Hippocampal formation (tissue), 2 donors: ENCODE results near the gene FAM131C.
A peak's percentile ranks its signal among the peaks of the same experiment; 100 is the strongest.
"Not testable (repeated sequence)": the region's sequence is repeated elsewhere in the genome, so short reads cannot be mapped to it uniquely, and the experiment has no call there.

ENCODE experiments used
- DNase-seq, 2 donors: peaks; one replicate each; lab custom pipeline; 2025; lab: John Stamatoyannopoulos, UW

Gene FAM131C

GRCh38 chr1:16058394-16059120 lies 14.9 kb downstream of the FAM131C start:
- DNase-seq, result not testable (repeated sequence)

DNA sequence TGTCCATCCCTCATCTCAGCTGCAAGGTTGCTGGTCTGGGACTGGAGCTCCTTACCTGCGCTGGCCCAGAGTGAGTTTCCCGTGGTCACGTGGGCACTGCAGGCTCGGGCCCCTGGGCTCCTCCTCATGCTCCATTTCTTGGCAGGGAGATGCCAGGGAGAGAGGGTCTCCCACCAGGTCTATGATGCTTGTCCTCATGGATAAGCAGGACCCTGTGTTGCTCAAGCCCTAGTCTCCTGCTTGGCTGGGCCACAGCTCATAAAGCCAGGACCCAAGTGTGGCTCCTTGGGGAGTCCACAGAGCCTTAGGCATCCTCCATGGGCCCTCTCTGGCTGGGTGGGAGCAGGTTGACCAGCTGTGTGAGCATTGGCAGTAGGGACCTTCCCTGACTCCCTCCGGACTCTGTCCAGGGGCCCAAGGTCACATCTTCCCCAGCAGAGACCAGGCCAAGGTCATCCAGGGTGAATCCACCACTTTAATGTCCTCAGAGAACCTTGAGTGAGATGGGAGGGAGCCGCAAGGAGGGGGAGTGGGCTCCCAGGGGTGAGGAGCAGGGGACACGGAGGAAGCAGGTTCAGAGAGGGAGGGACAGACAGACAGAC lies 16.0 kb downstream of the FAM131C start:
- DNase-seq, result not testable (repeated sequence)

DNA sequence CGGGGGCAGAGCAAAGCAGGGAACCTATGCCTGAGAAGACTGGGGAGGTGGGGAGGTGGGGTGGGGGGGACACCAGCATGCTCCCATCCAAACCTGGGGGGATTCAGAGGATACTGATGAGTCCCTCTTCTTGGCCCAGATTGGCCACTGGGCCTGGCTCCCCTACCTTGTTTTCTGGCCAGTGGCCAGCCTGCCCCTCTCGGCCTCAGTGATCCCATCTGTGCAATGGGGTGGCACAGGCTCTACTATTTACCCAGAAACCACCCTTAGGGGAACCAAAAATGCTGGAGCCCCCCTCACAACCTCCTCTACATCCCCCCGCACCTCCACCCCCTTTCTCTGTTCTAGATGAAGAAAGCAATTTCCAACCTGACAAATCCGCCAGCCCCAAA lies 16.9 kb downstream of the FAM131C start:
- not testable (repeated sequence) for DNase-seq

DNA sequence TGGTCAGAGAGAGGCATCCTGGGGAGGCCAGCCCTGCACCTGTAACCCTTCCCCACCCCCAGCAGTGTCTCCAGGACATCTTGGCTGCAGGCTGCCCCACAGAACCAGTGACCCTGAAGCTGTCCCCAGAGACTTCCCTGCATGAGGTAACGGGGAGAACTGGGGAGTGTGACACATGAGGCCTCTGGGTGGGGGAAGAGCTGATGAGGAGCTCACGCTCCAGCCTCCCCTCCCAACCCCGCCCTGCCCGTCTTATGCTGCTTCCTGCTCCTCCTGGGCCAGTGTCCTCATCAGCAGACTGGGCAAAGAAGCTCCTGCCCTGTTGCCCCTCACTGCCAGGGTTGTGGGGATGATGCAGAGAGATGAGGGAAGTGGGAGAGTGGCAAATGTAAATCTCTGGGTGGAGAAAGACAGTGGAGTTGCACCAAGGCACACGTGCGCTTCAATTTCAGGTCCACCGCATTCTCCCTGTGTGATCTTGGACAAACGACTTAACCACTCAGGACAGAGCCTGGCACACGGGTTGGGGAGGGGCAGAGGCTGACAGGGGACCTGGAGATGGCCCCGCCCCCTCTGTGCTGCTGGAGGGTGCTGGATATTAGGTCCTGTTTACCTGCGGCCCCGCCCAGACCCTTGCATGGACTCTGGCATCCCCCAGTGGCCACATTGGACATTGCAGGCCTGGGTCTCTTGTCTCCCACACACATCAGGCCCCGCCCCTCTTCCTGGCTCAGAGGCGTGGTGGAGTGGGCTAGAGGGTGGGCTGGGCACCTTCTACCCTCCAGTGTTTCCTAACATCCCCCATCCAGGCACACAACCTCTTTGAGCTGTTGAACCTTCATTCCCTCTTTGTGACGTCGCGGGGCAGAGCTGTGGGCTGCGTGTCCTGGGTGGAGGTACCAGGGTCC lies 17.6 kb downstream of the FAM131C start:
- DNase-seq, result peak in 1 of 2 donors; percentile 75

GRCh38 chr1:16054598-16055540 lies 18.6 kb downstream of the FAM131C start:
- no peak for DNase-seq

GRCh38 chr1:16053781-16054502 lies 19.5 kb downstream of the FAM131C start:
- no peak for DNase-seq

DNA sequence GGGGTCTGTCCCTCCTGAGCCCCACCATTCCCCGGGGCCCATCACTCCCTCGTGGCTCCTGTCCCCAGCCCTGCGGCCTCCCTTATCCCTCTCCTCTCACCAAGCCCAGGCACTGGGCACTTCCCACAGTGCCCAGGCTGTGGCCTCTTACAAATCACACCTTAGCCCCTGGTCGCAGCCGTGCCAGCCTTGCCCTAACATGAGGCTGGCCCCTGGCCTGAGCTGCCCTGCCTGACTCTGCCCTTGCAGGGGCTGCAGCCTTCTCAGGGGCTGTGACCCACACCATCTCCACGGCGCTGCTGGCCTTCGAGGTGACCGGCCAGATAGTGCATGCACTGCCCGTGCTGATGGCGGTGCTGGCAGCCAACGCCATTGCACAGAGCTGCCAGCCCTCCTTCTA lies 21.5 kb downstream of the FAM131C start:
- not testable (repeated sequence) for DNase-seq

- no peak for DNase-seq
These were observed 22.4 kb downstream of the FAM131C start for GRCh38 chr1:16051039-16051438.

DNA sequence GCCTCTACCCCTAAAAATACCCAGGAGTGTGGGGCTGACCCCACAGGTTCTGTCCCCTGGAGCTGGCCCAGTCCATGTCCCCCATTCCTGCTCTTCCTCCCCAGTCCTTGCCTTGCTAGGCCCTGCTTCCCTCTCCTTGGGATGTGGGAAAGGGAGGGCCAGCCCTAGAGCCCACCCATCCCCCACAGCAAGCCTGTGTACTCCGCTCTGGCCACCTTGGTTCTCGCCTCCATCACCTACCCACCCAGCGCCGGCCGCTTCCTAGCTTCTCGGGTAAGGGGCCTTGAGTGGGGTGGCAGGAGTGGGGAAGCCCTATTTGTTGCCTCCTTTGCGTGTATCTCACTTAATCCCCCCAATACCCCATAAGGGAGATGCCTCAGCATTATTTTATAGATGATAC lies 23.1 kb downstream of the FAM131C start:
- no peak for DNase-seq

DNA sequence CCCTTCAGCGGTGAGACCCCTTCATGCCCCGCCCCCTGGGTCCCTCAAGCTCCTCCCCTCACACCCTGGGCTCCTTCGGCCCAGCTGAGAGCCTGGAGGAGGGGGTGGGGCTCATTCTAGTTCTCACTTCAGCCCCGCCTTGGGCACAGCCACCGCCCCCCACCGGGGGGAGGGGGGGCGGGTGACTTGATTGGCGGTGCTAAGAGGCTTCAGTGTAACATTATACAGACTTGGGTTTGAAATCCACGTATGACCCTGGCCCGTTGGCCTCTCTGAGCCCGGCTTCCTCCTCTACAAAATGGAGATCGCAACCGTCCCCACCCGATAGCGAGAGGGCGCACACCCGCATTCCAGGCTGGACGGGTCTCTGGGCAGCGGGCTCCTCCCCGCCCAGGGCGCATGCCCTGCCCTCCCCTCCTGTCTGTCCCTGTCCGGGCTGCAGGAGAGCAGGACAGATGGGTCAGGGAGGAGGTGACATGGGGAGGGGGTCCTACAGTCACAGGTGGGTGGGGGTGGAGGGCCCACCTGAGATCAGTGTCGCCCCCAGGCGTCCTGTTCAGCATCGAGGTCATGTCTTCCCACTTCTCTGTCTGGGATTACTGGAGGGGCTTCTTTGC lies 24.8 kb downstream of the FAM131C start:
- DNase-seq, result no peak

DNA sequence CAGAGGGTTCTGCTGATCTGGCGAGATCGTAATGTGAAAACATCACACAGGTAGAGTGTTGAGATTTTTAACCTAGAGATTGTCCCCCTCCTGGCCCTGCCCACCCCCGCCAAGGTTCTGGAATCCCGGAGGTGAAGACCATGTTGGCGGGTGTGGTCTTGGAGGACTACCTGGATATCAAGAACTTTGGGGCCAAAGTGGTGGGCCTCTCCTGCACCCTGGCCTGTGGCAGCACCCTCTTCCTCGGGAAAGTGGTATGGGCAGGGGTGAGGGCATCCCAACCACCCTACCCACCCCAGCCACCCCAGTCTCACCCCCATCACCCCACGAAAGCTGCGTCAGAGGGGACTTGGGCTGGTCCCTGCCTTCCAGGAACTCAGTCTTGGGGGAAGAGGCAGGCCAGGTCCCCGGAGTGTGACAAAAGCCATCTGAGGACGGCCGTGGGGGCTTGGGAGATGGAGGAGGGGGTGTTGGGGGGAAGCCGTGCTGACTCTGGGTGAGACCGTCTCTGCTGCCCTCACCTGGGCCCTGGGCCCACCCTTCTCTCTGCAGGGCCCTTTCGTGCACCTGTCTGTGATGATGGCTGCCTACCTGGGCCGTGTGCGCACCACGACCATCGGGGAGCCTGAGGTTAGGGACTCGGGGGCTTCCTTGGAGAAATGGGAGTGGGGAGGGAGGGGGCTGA lies 25.5 kb downstream of the FAM131C start:
- no peak for DNase-seq

DNA sequence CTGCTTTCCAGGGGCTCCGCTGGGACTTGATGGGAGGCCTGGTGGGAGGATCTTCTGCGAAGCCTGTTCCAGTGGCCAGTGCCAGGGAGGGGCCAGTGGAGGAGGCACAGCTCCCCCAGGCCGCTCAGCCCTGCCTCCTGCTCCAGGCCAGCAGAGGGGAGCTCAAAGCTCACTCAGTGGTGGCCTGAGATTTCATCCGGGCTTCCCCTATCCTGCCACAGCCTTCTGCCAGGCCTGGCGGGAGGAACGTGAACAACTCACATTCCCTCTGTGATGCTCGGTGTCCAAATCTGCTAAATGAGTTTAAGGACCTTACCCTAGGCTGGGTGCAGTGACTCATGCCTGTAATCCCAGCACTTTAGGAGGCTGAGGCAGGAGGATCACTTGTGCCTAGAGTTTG lies 26.6 kb downstream of the FAM131C start:
- no peak for DNase-seq

- no peak for DNase-seq
These were observed 29.5 kb downstream of the FAM131C start for GRCh38 chr1:16043950-16044349.

DNA sequence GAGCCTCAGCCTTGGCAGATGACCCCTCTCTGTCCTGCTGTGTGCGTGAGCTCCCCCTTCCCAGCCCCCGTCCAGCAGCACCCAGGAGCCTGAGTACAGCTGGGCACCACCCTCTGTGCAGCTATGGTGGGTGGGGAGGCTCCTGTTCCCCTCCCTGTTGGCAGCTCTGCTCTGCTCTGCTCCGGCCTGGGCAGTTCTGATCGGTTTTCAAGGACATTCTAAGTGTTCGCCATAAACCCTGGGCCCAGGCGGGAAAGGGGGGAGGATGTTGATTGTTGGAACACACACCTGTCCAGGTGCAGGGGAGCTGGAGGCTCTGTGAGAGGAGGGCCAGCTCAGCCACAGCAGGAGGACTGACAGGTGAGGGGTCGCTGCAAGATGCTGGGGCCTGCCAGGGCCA lies 29.9 kb downstream of the FAM131C start, which contains the start of gene CLCNKB:
Gene CLCNKB (plus strand): TSS at position 262 of the 400 bp plus-strand sequence. CDS start 711 bp downstream, outside the sequence.
- no peak for DNase-seq

GRCh38 chr1:16042654-16043053 lies 30.8 kb downstream of the FAM131C start:
- not testable (repeated sequence) for DNase-seq

DNA sequence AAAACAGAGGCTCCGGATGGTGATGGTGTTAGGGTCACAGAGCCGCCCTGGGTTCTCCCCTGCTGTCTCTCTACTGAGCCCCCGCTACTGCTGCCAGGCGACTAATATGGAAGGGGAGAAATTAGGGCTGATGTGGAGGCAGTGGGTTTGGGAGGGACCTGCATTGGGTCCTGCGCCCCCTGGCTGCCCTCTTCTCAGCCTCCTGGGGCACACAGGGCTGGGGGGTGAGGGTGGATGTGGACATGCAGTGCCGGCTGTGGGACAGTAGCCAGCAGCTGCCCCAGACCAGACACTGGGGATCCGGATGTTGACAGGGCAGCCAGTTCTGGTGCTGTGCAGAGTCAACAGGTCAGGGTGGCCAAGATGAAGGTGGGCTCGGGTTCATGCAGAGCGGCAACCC lies 31.4 kb downstream of the FAM131C start:
- no peak for DNase-seq

DNA sequence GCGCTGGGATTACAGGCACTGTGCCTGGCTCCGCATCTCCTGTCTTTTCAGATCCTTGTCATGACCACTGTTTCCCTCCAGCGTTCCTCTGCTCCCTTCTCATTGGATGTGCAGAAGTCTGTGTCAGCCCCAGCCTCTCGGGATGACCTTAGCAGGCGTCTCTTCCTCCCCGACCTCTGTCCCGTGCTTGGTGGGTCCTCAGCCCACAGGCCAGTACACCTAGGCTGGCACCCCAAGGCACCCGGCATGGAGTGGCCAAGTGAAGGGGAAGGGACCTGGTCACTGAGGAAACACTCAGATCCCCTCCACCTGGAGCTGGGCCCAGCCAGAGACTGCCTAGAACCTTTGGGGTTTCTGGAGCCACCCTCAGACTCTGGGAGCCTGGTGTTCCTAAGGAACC lies 32.3 kb downstream of the FAM131C start:
- no peak for DNase-seq

DNA sequence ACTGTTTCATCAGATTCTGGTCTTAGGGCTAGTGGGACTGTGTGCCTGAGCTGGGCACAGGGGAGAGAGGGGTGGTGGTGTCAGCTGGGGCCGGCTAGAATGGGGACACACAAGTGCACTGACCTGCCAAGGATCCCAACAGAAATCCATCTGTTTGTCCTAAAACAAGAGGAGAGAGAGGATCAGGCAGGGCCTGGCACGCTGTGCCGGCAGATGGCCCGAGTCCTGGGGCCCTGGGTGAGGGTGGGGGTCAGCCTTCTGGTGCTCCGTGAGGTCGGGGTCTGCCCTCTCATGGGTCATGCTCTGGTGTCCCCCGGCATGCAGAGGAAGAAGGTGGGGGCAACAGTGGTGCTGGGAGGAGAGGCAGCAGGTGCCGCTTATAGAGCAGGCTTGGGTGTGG lies 33.6 kb downstream of the FAM131C start:
- DNase-seq, result not testable (repeated sequence)

DNA sequence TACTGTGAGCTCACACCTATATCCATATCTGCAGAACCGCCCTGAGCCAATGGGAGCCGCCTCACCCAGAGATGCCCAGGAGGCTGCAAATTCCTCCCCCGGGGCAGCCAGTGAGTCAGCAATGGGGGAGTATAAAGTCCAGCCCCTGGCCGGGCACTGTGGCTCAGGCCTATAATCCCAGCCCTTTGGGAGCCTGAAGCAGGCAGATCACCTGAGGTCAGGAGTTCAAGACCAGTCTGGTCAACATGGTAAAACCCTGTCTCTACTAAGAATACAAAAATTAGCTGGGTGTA lies 34.9 kb downstream of the FAM131C start:
- no peak for DNase-seq

DNA sequence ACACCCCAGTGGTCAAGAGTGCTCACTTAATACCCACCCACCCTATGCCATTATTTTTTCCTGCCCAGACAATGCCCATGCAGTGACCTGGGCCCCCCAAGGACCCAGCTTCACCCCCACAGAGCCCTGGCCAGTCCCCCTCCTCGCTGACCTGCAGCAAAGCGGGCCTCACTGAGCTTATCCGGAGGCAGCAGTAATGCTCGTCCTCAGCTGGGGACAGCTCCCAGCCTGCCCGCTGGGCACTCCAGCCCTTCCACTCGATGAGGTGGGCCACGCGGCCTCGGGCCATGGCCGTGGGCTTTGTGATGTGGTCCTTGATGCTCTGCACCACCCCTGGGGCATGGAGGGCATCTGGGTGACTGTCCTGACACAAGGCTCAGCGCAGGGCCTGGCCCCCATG lies 37.0 kb downstream of the FAM131C start:
- not testable (repeated sequence) for DNase-seq
